ENCODE measurements around the gene TXNDC16.

The TXNDC16 gene

GRCh38 chr14:52395728-52396127 lies 156.6 kb downstream of the TXNDC16 start:
- H3K36me3 ChIP-seq (ENCODE audit: control insufficient read depth, low read length), result no peaks in the 10 kb centered on the region
- H3K4me1 ChIP-seq (ENCODE audit: control insufficient read depth, low read length), result no peaks in the 10 kb centered on the region
- H3K27ac ChIP-seq (ENCODE audit: low read depth, low read length), result no peak overlapping the region
- no peak overlapping the region for H3K4me3 ChIP-seq (ENCODE audit: low read length)
- H3K4me2 ChIP-seq (ENCODE audit: low read length), result no peak overlapping the region
- no peak for TF ChIP-seq EZH2phosphoT487 (IDR thresholded peaks at IDR 0.05; ENCODE audit: borderline replicate concordance, low read length)
- no peaks in the 10 kb centered on the region for H3F3A ChIP-seq (ENCODE audit: control insufficient read depth, insufficient read depth)
- no peaks in the 10 kb centered on the region for H4K20me1 ChIP-seq (ENCODE audit: control insufficient read depth, insufficient read depth, low read depth, low read length)
- H3K9me3 ChIP-seq (ENCODE audit: control insufficient read depth, insufficient read depth, low read length), result no peaks in the 10 kb centered on the region
- H3K9me2 ChIP-seq (replicated peaks; ENCODE audit: control insufficient read depth, low read length), result no peaks in the 10 kb centered on the region
- no peaks in the 10 kb centered on the region for H3K27me3 ChIP-seq (ENCODE audit: control insufficient read depth, low read length)
- no peaks in the 10 kb centered on the region for H3K79me2 ChIP-seq (ENCODE audit: control insufficient read depth, low read length)

- Histone ChIP-seq H3K79me2 (ENCODE audit: control insufficient read depth, low read length) (no peaks in the 10 kb centered on the region), H3F3A (ENCODE audit: control insufficient read depth, insufficient read depth) (no peaks in the 10 kb centered on the region), H3K27me3 (ENCODE audit: control insufficient read depth, low read length) (no peaks in the 10 kb centered on the region), H3K27ac (ENCODE audit: low read depth, low read length) (no peak overlapping the region), H3K4me3 (ENCODE audit: low read length) (no peak overlapping the region), H4K20me1 (ENCODE audit: control insufficient read depth, insufficient read depth, low read depth, low read length) (no peaks in the 10 kb centered on the region), H3K4me2 (ENCODE audit: low read length) (no peak overlapping the region), H3K4me1 (ENCODE audit: control insufficient read depth, low read length) (no peaks in the 10 kb centered on the region), H3K9me3 (ENCODE audit: control insufficient read depth, insufficient read depth, low read length) (no peaks in the 10 kb centered on the region), H3K36me3 (ENCODE audit: control insufficient read depth, low read length) (no peaks in the 10 kb centered on the region), H3K9me2 (replicated peaks; ENCODE audit: control insufficient read depth, low read length) (no peaks in the 10 kb centered on the region)
- TF ChIP-seq CTCF (IDR thresholded peaks at IDR 0.05; ENCODE audit: low read depth, low read length, poor library complexity, severe bottlenecking), result no peak
- TF ChIP-seq EZH2phosphoT487 (IDR thresholded peaks at IDR 0.05; ENCODE audit: borderline replicate concordance, low read length), result no peak
These were observed 160.3 kb downstream of the TXNDC16 start for GRCh38 chr14:52391881-52392615.

Data from DOHH2 (cell line).